ENCODE data around the gene NR4A2. TPM values are rescaled to one million over a fixed set of nuclear protein-coding genes. Genes with fewer than 3 reads are reported as not detected.

The NR4A2 gene
- polyA plus RNA-seq, 1 experiment = 0.93 TPM

DNA sequence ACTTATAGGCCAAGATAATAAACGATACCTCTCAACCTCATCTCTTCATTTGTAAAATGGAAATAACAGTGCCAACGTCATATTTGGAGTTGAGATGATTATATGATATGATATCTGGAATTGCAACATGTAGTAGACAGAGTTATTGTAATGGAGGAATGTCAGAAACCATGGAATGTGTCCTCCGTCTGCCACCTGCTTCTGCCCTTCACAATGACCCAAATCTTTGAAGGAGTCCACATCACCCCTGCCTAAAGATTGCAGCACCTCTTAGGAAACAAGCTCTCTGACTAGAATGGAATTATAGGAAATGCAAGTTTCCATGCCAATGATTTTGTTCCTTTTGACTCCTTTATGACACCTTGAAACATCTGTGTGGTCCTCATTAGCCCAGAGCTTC, 14.9 kb downstream of the NR4A2 start:
- DNase-seq (ENCODE audit: low read depth, low spot score) = no peak
- Histone ChIP-seq H3K9me3 (ENCODE audit: control insufficient read depth, insufficient read depth, low read length) (peaks cover 2% of the 10 kb centered on the region; the same call in 1 of the 2 replicates), H3K27me3 (ENCODE audit: control insufficient read depth, insufficient read depth, low read length) (peaks cover 22% of the 10 kb centered on the region), H3K27ac (ENCODE audit: low read depth, low read length) (no peak overlapping the region), H3K4me3 (ENCODE audit: low read depth, low read length) (no peak overlapping the region)
- CTCF ChIA-PET = no interaction called here
- POLR2A ChIA-PET = no interaction called here
- TF ChIP-seq, protein P1, sequence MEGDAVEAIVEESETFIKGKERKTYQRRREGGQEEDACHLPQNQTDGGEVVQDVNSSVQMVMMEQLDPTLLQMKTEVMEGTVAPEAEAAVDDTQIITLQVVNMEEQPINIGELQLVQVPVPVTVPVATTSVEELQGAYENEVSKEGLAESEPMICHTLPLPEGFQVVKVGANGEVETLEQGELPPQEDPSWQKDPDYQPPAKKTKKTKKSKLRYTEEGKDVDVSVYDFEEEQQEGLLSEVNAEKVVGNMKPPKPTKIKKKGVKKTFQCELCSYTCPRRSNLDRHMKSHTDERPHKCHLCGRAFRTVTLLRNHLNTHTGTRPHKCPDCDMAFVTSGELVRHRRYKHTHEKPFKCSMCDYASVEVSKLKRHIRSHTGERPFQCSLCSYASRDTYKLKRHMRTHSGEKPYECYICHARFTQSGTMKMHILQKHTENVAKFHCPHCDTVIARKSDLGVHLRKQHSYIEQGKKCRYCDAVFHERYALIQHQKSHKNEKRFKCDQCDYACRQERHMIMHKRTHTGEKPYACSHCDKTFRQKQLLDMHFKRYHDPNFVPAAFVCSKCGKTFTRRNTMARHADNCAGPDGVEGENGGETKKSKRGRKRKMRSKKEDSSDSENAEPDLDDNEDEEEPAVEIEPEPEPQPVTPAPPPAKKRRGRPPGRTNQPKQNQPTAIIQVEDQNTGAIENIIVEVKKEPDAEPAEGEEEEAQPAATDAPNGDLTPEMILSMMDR (IDR thresholded peaks at IDR 0.05; ENCODE audit: low read depth, low read length) = no peak

DNA sequence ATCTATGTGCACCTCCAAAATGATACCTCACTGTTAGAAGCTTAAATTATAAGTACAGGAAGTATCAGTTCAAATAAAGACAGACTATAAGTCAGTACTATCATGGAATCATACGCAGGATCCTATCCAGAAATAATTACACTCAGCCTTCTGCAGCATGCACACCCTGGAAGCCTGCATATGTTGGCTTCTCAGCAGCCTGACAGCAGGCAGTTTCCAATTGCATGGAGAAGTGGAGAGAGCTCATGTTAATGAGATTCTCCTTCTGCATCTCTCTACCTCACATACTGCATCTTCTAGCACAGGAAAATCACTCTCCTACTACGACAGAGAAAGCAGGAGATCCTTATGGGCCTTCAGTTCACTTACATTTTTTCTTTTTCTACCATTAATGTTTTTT, 20.5 kb downstream of the NR4A2 start:
- Histone ChIP-seq H3K27me3 (ENCODE audit: control insufficient read depth, insufficient read depth, low read length) (peaks cover 2% of the 10 kb centered on the region), H3K9me3 (ENCODE audit: control insufficient read depth, insufficient read depth, low read length) (no peaks in the 10 kb centered on the region), H3K27ac (ENCODE audit: low read depth, low read length) (no peak overlapping the region), H3K4me3 (ENCODE audit: low read depth, low read length) (no peak overlapping the region)
- CTCF ChIA-PET = no interaction called here
- POLR2A ChIA-PET = no interaction called here
- TF ChIP-seq, protein P1 (IDR thresholded peaks at IDR 0.05; ENCODE audit: low read depth, low read length) = no peak
- DNase-seq (ENCODE audit: low read depth, low spot score) = no peak

DNA sequence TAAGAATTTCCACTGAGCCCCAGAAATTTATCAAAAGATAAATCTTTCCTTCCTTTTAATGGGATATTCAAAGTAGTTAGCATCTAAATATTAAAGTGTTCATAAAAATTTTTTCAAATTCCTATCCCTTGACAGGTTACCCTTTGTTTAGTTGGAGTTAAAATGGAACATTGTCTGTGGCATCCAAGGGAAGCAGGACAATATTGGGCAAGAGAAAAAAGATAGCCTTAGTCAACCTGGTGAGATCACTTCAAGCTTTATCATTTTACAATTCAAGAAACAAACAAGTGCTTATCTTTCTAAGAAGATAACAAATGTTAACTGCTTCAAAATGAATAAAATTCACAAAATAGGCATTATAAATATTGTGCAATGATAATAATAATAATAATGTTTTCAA, 21.7 kb downstream of the NR4A2 start:
- no peaks in the 10 kb centered on the region for H3K9me3 ChIP-seq (ENCODE audit: control insufficient read depth, insufficient read depth, low read length)
- DNase-seq (ENCODE audit: low read depth, low spot score) = no peak
- ChIA-PET CTCF (interaction anchor here (1.4 kb wide), 1 partner anchor 279 kb away, joined by 3 read pairs; no protein-coding TSS in a partner anchor), POLR2A (no interaction called here)
- no peak overlapping the region for H3K27ac ChIP-seq (ENCODE audit: low read depth, low read length)
- no peaks in the 10 kb centered on the region for H3K27me3 ChIP-seq (ENCODE audit: control insufficient read depth, insufficient read depth, low read length)
- no peak overlapping the region for H3K4me3 ChIP-seq (ENCODE audit: low read depth, low read length)
- TF ChIP-seq, protein P1 (IDR thresholded peaks at IDR 0.05; ENCODE audit: low read depth, low read length) = no peak

DNA sequence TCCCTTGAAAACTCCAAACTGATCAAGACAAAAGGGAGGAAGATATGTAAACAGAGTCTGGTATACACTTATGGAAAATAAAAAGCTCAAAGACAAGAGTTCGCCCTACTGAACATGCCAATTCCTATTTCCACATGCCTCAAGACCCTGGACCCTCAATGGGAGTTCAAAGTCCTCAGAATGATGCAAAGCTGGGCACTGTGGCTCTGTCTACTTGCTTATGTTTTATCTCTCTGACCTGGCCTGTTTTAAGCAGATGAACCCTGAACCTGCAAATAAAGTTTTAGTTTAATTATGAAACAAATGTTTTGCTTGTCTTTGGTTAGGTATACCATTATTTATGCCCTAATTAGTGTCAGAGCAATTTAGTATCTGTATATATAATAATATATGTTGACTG, 22.6 kb downstream of the NR4A2 start:
- CTCF ChIA-PET = interaction anchor here (1.4 kb wide), 1 partner anchor 280 kb away, joined by 3 read pairs; no protein-coding TSS in a partner anchor
- Histone ChIP-seq H3K27me3 (ENCODE audit: control insufficient read depth, insufficient read depth, low read length) (no peaks in the 10 kb centered on the region), H3K9me3 (ENCODE audit: control insufficient read depth, insufficient read depth, low read length) (no peaks in the 10 kb centered on the region), H3K27ac (ENCODE audit: low read depth, low read length) (no peak overlapping the region), H3K4me3 (ENCODE audit: low read depth, low read length) (no peak overlapping the region)
- TF ChIP-seq, protein P1 (IDR thresholded peaks at IDR 0.05; ENCODE audit: low read depth, low read length) = no peak
- DNase-seq (ENCODE audit: low read depth, low spot score) = no peak
- POLR2A ChIA-PET = no interaction called here

DNA sequence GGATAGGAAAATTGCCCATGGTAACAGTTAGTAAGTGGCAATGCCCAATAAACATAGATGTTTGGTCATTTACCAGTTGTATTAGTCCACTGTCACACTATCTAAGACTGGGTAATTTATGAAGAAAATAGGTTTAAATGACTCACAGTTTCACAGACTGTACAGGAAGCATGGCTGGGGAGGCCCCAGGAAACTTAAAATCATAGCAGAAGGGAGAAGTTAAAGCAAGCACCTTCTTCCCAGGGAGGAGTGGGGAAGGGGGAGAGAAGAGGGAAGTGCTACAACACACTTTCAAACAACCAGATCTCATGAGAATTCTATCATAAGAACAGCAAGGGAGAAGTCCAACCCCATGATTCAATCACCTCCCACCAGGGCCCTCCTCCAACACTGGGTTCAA, 23.4 kb downstream of the NR4A2 start:
- Histone ChIP-seq H3K9me3 (ENCODE audit: control insufficient read depth, insufficient read depth, low read length) (no peaks in the 10 kb centered on the region), H3K4me3 (ENCODE audit: low read depth, low read length) (no peak overlapping the region), H3K27ac (ENCODE audit: low read depth, low read length) (no peak overlapping the region), H3K27me3 (ENCODE audit: control insufficient read depth, insufficient read depth, low read length) (no peaks in the 10 kb centered on the region)
- ChIA-PET POLR2A (no interaction called here), CTCF (no interaction called here)
- DNase-seq (ENCODE audit: low read depth, low spot score) = no peak
- TF ChIP-seq, protein P1 (IDR thresholded peaks at IDR 0.05; ENCODE audit: low read depth, low read length) = no peak
